HG02642 (cell line): ENCODE results near the gene POLL.

Experiments used
- ATAC-seq: cut with Tn5 transposase; IDR thresholded peaks from one replicate; pipeline ENCODE4 v1.9.1; 2021; ENCODE audit warnings: mild to moderate bottlenecking; ENCODE audit not compliant: unreplicated experiment, poor library complexity

POLL gene

GRCh38 chr10:101562231-101562630, 25.8 kb downstream of the POLL start:
- ATAC-seq = no peak

GRCh38 chr10:101561068-101561915, 26.8 kb downstream of the POLL start:
- no peak for ATAC-seq

- no peak for ATAC-seq
These were observed 27.6 kb downstream of the POLL start for GRCh38 chr10:101560298-101561067.

- no peak for ATAC-seq
These were observed 28.3 kb downstream of the POLL start for GRCh38 chr10:101559596-101560297.

- ATAC-seq = no peak
These were observed 29.1 kb downstream of the POLL start for GRCh38 chr10:101558671-101559595.

GRCh38 chr10:101558204-101558603, 29.9 kb downstream of the POLL start:
- ATAC-seq = no peak

- no peak for ATAC-seq
These were observed 30.5 kb downstream of the POLL start for GRCh38 chr10:101557541-101557940.

- ATAC-seq = no peak
These were observed 35.6 kb downstream of the POLL start for GRCh38 chr10:101552442-101552841.

- no peak for ATAC-seq
These were observed 37.1 kb downstream of the POLL start for GRCh38 chr10:101550965-101551364.

- ATAC-seq = no peak
These were observed 42.2 kb downstream of the POLL start for GRCh38 chr10:101545898-101546297.

- ATAC-seq = no peak
These were observed 49.6 kb downstream of the POLL start for GRCh38 chr10:101538446-101538845.

GRCh38 chr10:101536800-101537199, 51.3 kb downstream of the POLL start:
- no peak for ATAC-seq

GRCh38 chr10:101535949-101536348, 52.1 kb downstream of the POLL start:
- no peak for ATAC-seq

- ATAC-seq = no peak
These were observed 58.1 kb downstream of the POLL start for GRCh38 chr10:101529725-101530553.

GRCh38 chr10:101529207-101529606, 58.9 kb downstream of the POLL start:
- ATAC-seq = no peak
